Astrocyte (in vitro differentiated cells and primary cell): ENCODE data around the gene CD101. TPM values are rescaled to one million over a fixed set of nuclear protein-coding genes. Genes with fewer than 3 reads are reported as not detected.
A peak's percentile ranks its signal among the peaks of the same experiment; 100 is the strongest.

Experiments used
- DNase-seq: peaks from one replicate; pipeline ENCODE4 v3.0.0-alpha.2; 2010; ENCODE audit warnings: low read depth
- FAIRE-seq: peaks from 2 replicates; lab custom pipeline; 2011; peaks lifted over from hg19 to GRCh38; lab: Jason Lieb, UNC
- H2AFZ ChIP-seq: 2 replicates; pipeline ENCODE4 v1.6.0; 2012; ENCODE audit warnings: low read depth, low read length, inconsistent platforms
- H3K27ac ChIP-seq: 2 replicates; pipeline ENCODE4 v1.5.1; 2011; ENCODE audit warnings: low read depth, low read length, inconsistent platforms
- H3K27me3 ChIP-seq: 2 replicates; pipeline ENCODE4 v1.6.0; 2011; ENCODE audit warnings: low read length, inconsistent platforms; ENCODE audit not compliant: insufficient read depth
- H3K36me3 ChIP-seq: 2 replicates; pipeline ENCODE4 v1.5.1; 2011; ENCODE audit warnings: low read length, inconsistent platforms; ENCODE audit not compliant: insufficient read depth
- H3K4me1 ChIP-seq: 2 replicates; pipeline ENCODE4 v1.5.1; 2011; ENCODE audit warnings: low read length, inconsistent platforms; ENCODE audit not compliant: insufficient read depth
- H3K4me2 ChIP-seq: 2 replicates; pipeline ENCODE4 v1.6.0; 2012; ENCODE audit warnings: low read length, inconsistent platforms
- H3K4me3 ChIP-seq: 2 replicates; pipeline ENCODE4 v1.5.1; 2011; ENCODE audit warnings: low read depth, mild to moderate bottlenecking, low read length, inconsistent platforms; ENCODE audit not compliant: insufficient read depth
- H3K79me2 ChIP-seq: 2 replicates; pipeline ENCODE4 v1.6.0; 2012; ENCODE audit warnings: mild to moderate bottlenecking, low read length, inconsistent platforms; ENCODE audit not compliant: insufficient read depth
- H3K9ac ChIP-seq: 2 replicates; pipeline ENCODE4 v1.6.0; 2012; ENCODE audit warnings: mild to moderate bottlenecking, low read length, inconsistent platforms
- H3K9me3 ChIP-seq: 2 replicates; pipeline ENCODE4 v1.5.1; 2012; ENCODE audit warnings: low read depth, mild to moderate bottlenecking, low read length, inconsistent platforms; ENCODE audit not compliant: insufficient read depth
- H4K20me1 ChIP-seq: 2 replicates; pipeline ENCODE4 v1.6.0; 2012; ENCODE audit warnings: low read length, inconsistent platforms; ENCODE audit not compliant: insufficient read depth
- H3K27ac Mint-ChIP-seq: one replicate; pipeline ENCODE4 v1.8.0; 2021; ENCODE audit warnings: mild to moderate bottlenecking, mixed read lengths; ENCODE audit not compliant: unreplicated experiment
- H3K27me3 Mint-ChIP-seq: one replicate; pipeline ENCODE4 v1.8.0; 2021; ENCODE audit warnings: low read depth, mixed read lengths; ENCODE audit not compliant: unreplicated experiment
- H3K36me3 Mint-ChIP-seq: one replicate; pipeline ENCODE4 v1.8.0; 2021; ENCODE audit warnings: low read depth, mixed read lengths; ENCODE audit not compliant: unreplicated experiment
- H3K4me1 Mint-ChIP-seq: one replicate; pipeline ENCODE4 v1.8.0; 2021; ENCODE audit warnings: low read depth, mixed read lengths; ENCODE audit not compliant: unreplicated experiment
- H3K4me3 Mint-ChIP-seq: one replicate; pipeline ENCODE4 v1.8.0; 2021; ENCODE audit warnings: mild to moderate bottlenecking, moderate library complexity, mixed read lengths; ENCODE audit not compliant: unreplicated experiment
- H3K9me3 Mint-ChIP-seq: one replicate; pipeline ENCODE4 v1.8.0; 2021; ENCODE audit warnings: mild to moderate bottlenecking, mixed read lengths; ENCODE audit not compliant: unreplicated experiment
- EZH2 ChIP-seq: IDR thresholded peaks from 2 replicates; pipeline ENCODE4 v1.6.1; 2012; ENCODE audit warnings: mild to moderate bottlenecking, low read length, inconsistent platforms; ENCODE audit not compliant: insufficient read depth
- total RNA-seq: library from RNA; stranded (reverse); gene quantifications from 2 replicates; pipeline ENCODE4 v1.2.1, GENCODE V29; 2021
- TF ChIP-seq, protein P1 (sequence below): IDR thresholded peaks from 2 replicates; pipeline ENCODE4 v1.5.1; 2011; ENCODE audit warnings: low read depth, mild to moderate bottlenecking, inconsistent platforms, low read length, moderate library complexity; ENCODE audit not compliant: insufficient read depth

Gene CD101
- total RNA-seq, 1 donor from 2014 or later, result 1.6 TPM

DNA sequence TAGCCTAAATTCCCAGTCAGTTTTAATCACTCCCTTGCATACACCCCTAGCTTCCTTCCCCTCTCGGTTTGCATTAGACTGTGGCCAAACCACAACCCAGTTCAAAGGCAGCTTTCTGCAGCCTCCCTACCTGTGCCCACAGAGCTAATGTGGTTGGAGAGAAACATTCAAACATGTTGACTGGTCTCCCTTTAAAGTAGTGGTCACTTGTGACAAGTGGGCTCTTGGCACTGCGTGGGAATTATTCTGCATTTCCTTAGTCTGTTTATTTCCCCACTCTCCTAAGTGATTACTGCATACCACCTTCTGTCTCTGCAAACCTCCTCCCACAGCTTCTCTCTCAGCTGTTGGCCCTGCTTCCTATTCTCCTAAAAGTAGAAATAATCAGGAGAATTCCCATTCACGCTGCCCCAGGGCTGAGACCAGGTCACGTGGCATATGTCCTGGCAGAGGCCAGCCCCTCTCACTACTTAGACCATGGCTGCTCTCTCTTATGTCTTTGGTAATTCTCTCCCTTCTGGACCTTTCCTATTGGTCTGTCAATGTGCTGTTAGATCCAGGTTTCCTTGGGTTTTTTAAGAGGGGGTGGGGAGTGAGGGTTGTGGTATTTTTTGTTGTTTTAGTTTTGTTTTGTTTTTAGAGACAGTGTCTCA lies 38.4 kb upstream of the CD101 start:
- H3K4me2 ChIP-seq, result no peak overlapping the region
- no peak overlapping the region for H3K27ac Mint-ChIP-seq
- H3K27me3 ChIP-seq, result no peaks in the 10 kb centered on the region
- H4K20me1 ChIP-seq, result no peaks in the 10 kb centered on the region
- H2AFZ ChIP-seq, result no peak overlapping the region
- peaks cover 2% of the 10 kb centered on the region for H3K4me1 Mint-ChIP-seq
- no peaks in the 10 kb centered on the region for H3K79me2 ChIP-seq
- no peak overlapping the region for H3K4me3 Mint-ChIP-seq
- DNase-seq (peak; percentile 24), FAIRE-seq (no peak)
- H3K36me3 Mint-ChIP-seq, result peaks cover 30% of the 10 kb centered on the region
- no peaks in the 10 kb centered on the region for H3K4me1 ChIP-seq
- H3K27ac ChIP-seq, result no peak overlapping the region
- H3K9me3 ChIP-seq, result no peaks in the 10 kb centered on the region
- H3K4me3 ChIP-seq, result no peak overlapping the region
- H3K27me3 Mint-ChIP-seq, result no peaks in the 10 kb centered on the region
- H3K9me3 Mint-ChIP-seq, result peaks cover 4% of the 10 kb centered on the region
- H3K9ac ChIP-seq, result no peak overlapping the region
- H3K36me3 ChIP-seq, result peaks cover 13% of the 10 kb centered on the region
- TF ChIP-seq, protein P1, sequence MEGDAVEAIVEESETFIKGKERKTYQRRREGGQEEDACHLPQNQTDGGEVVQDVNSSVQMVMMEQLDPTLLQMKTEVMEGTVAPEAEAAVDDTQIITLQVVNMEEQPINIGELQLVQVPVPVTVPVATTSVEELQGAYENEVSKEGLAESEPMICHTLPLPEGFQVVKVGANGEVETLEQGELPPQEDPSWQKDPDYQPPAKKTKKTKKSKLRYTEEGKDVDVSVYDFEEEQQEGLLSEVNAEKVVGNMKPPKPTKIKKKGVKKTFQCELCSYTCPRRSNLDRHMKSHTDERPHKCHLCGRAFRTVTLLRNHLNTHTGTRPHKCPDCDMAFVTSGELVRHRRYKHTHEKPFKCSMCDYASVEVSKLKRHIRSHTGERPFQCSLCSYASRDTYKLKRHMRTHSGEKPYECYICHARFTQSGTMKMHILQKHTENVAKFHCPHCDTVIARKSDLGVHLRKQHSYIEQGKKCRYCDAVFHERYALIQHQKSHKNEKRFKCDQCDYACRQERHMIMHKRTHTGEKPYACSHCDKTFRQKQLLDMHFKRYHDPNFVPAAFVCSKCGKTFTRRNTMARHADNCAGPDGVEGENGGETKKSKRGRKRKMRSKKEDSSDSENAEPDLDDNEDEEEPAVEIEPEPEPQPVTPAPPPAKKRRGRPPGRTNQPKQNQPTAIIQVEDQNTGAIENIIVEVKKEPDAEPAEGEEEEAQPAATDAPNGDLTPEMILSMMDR, result no peak
- no peak for TF ChIP-seq EZH2

GRCh38 chr1:116966791-116967190 lies 34.8 kb upstream of the CD101 start:
- peaks cover 8% of the 10 kb centered on the region for H3K4me1 Mint-ChIP-seq

More at GRCh38 chr1:116966791-116967190, 34.8 kb upstream of the CD101 start:
- H3K4me3 ChIP-seq, result no peak overlapping the region
- no peaks in the 10 kb centered on the region for H3K9me3 ChIP-seq
- no peak overlapping the region for H3K27ac Mint-ChIP-seq
- H3K9ac ChIP-seq, result no peak overlapping the region
- TF ChIP-seq, protein P1, result no peak
- TF ChIP-seq EZH2, result no peak
- H3K4me3 Mint-ChIP-seq, result no peak overlapping the region
- peaks cover 23% of the 10 kb centered on the region for H3K36me3 Mint-ChIP-seq
- no peak for FAIRE-seq
- H3K4me2 ChIP-seq, result no peak overlapping the region
- H3K79me2 ChIP-seq, result peaks cover 3% of the 10 kb centered on the region
- no peak overlapping the region for H2AFZ ChIP-seq
- H3K9me3 Mint-ChIP-seq, result no peaks in the 10 kb centered on the region
- H3K27me3 ChIP-seq, result no peaks in the 10 kb centered on the region
- peak; percentile 54 for DNase-seq
- H3K27ac ChIP-seq, result no peak overlapping the region
- peaks cover 13% of the 10 kb centered on the region for H3K36me3 ChIP-seq
- H4K20me1 ChIP-seq, result no peaks in the 10 kb centered on the region
- H3K4me1 ChIP-seq, result peaks cover 4% of the 10 kb centered on the region
- no peaks in the 10 kb centered on the region for H3K27me3 Mint-ChIP-seq
